ENCODE data around the gene LLGL2. TPM values are rescaled to one million over a fixed set of nuclear protein-coding genes. Genes with fewer than 3 reads are reported as not detected.

LLGL2 gene
- total and polyA plus RNA-seq, 5 experiments from 2014 or later, result 13.4 to 30.6 (median 21.8) TPM

DNA sequence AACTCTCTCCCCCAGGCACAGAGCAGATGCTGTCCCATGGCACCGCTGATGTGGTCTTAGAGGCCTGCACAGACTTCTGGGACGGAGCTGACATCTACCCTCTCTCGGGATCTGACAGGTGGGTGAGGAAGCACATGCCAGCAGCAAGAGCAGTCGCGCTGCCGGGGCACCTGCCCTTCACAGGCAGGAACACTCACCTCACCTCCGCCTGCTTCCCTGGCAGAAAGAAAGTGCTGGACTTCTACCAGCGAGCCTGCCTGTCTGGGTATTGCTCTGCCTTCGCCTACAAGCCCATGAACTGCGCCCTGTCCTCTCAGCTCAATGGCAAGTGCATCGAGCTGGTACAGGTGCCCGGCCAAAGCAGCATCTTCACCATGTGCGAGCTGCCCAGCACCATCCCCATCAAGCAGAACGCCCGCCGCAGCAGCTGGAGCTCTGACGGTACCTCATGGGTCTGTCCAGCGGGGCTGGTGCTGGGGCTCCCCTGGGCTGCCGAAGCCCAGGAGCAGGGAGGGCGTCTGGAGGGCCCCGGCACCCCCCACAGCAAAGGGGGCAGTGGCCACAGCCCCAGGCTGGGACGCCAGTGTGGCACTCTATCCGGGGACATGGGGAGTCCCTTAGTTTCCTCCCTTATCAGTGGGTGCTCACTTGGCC lies 31.9 kb upstream of the LLGL2 start:
- H3K9me3 Mint-ChIP-seq, result no peaks in the 10 kb centered on the region
- H3K4me1 Mint-ChIP-seq, result peaks cover 3 to 15% (median 9%) of the 10 kb centered on the region in 4 donors
- no peak overlapping the region for H3K27ac Mint-ChIP-seq
- no peaks in the 10 kb centered on the region for H3K27me3 Mint-ChIP-seq
- ATAC-seq, result no peak
- H3K36me3 Mint-ChIP-seq, result peaks cover 0 to 38% (median 12%) of the 10 kb centered on the region in 3 donors
- POLR2A ChIA-PET, result no interaction called here
- DNase-seq, result no peak
- H3K4me3 Mint-ChIP-seq, result no peak overlapping the region

- H3K4me1 Mint-ChIP-seq, result peaks cover 3 to 9% (median 8%) of the 10 kb centered on the region in 4 donors
- no peaks in the 10 kb centered on the region for H3K27me3 Mint-ChIP-seq
- no peak overlapping the region for H3K4me3 Mint-ChIP-seq
- no peak for ATAC-seq
- no peak for DNase-seq
- POLR2A ChIA-PET, result no interaction called here
- no peaks in the 10 kb centered on the region for H3K9me3 Mint-ChIP-seq
- peaks cover 0 to 39% (median 12%) of the 10 kb centered on the region in 3 donors for H3K36me3 Mint-ChIP-seq
- peak overlapping the region in 3 of 10 donors; percentile 11 to 76 (median 56) for H3K27ac Mint-ChIP-seq
These were observed 31.1 kb upstream of the LLGL2 start for GRCh38 chr17:75494326-75494877.

DNA sequence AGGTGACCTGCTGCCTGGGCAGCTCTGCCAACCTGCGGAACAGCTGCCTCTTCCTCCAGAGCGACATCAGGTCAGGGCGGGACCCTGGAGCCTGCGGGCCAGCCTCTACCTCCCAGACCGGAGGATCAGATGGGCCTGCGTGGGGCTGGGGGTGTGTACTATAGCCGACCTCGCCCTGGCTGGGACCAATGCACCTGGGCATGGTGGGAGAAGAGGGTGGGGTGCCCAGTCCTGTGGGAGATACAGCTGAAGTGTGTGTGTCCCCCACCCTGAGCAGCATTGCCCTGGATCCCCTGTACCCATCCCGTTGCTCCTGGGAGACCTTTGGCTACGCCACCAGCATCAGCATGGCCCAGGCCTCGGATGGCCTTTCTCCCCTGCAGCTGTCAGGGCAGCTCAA lies 29.5 kb upstream of the LLGL2 start:
- POLR2A ChIA-PET, result interaction anchor here (1.1 kb wide), 1 partner anchor 9 kb away, joined by 4 read pairs; no protein-coding TSS in a partner anchor

DNA sequence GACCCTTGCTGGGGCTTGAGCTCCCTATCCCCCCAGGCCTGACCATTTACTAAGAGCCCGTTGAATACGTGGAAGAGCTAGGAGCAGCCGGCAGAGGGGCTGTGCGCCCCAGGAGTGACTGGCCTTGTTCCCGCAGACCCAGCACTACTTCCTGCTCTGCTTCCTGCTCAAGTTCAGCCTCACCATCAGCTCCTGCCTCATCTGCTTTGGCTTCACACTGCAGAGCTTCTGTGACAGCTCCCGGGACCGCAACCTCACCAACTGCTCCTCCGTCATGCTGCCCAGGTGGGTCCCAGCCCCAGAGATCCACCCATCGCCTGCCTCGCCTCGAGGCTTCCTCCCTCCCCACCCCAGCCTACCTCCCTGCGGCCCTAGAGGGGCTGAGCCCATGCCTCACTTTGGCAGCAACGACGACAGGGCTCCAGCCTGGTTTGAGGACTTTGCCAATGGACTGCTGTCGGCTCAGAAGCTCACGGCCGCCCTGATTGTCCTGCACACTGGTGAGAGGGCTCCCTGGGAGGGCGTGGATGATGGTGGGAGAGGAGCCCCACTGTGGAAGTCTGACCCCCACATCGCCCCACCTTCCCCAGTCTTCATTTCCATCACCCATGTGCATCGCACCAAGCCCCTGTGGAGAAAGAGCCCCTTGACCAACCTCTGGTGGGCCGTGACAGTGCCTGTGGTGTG lies 27.3 kb upstream of the LLGL2 start:
- Mint-ChIP-seq H3K36me3 (peaks cover 0 to 29% (median 6%) of the 10 kb centered on the region in 3 donors), H3K9me3 (no peaks in the 10 kb centered on the region), H3K27me3 (no peaks in the 10 kb centered on the region), H3K4me3 (peak overlapping the region in 2 of 10 donors; percentile 4 to 9), H3K4me1 (peaks cover 3 to 9% (median 8%) of the 10 kb centered on the region in 4 donors), H3K27ac (peak overlapping the region in 8 of 10 donors; percentile 36 to 83 (median 60))
- POLR2A ChIA-PET, result interaction anchor here (1.0 to 1.1 kb wide), 2 partner anchors 10 to 27 kb away, joined by 3 read pairs; partner anchors contain the start of gene LLGL2
- peak; percentile 46 to 50 for ATAC-seq
- peak in 1 of 10 donors; percentile 13 for DNase-seq

More for the DNA sequence above, 29.5 kb upstream of the LLGL2 start:
- H3K27ac Mint-ChIP-seq, result peak overlapping the region in 2 of 10 donors; percentile 66 to 80
- ATAC-seq, result no peak
- no peaks in the 10 kb centered on the region for H3K9me3 Mint-ChIP-seq
- H3K27me3 Mint-ChIP-seq, result no peaks in the 10 kb centered on the region
- H3K36me3 Mint-ChIP-seq, result peaks cover 0 to 43% (median 14%) of the 10 kb centered on the region in 3 donors
- peaks cover 3 to 9% (median 8%) of the 10 kb centered on the region in 4 donors for H3K4me1 Mint-ChIP-seq
- no peak for DNase-seq
- H3K4me3 Mint-ChIP-seq, result no peak overlapping the region

DNA sequence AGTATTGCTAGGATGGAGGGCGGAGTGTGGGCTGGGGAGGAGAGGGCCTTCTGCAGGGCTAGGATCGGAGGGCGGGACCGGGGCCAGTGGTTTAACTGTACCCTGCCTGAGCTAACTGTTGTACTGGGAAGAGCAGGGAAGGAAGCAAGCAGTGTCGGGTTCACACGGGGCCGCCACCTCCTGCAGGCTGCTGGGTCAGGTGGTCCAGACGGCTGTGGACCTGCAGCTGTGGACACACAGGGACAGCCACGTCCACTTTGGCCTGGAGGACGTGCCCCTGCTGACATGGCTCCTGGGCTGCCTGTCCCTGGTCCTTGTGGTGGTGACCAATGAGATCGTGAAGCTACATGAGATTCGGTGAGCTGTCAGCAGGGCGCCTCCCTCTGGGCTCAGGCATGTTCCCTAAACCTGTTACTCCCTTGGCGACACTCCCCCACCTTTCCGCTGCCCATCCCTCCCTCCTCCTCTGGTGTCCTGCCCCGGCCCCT lies 26.7 kb upstream of the LLGL2 start:
- Mint-ChIP-seq H3K27ac (peak overlapping the region in 5 of 10 donors; percentile 9 to 65 (median 52)), H3K9me3 (no peaks in the 10 kb centered on the region), H3K4me3 (no peak overlapping the region), H3K4me1 (peaks cover 3 to 9% (median 8%) of the 10 kb centered on the region in 4 donors), H3K27me3 (no peaks in the 10 kb centered on the region), H3K36me3 (peaks cover 0 to 29% (median 6%) of the 10 kb centered on the region in 3 donors)
- DNase-seq (no peak), ATAC-seq (no peak)
- POLR2A ChIA-PET, result interaction anchor here (1.0 kb wide), 1 partner anchor 17 kb away, joined by 3 read pairs; no protein-coding TSS in a partner anchor

GRCh38 chr17:75499313-75500022 lies 26.0 kb upstream of the LLGL2 start:
- DNase-seq (no peak), ATAC-seq (no peak)
- H3K36me3 Mint-ChIP-seq, result peaks cover 0 to 27% (median 4%) of the 10 kb centered on the region in 3 donors
- peak overlapping the region in 6 of 10 donors; percentile 13 to 80 (median 44) for H3K27ac Mint-ChIP-seq
- H3K4me1 Mint-ChIP-seq, result peaks cover 3 to 9% (median 8%) of the 10 kb centered on the region in 4 donors
- H3K27me3 Mint-ChIP-seq, result no peaks in the 10 kb centered on the region
- POLR2A ChIA-PET, result interaction anchor here (0.6 to 1.0 kb wide), 3 partner anchors 12 to 57 kb away, joined by 3 to 5 read pairs (median 3); no protein-coding TSS in a partner anchor
- no peak overlapping the region for H3K4me3 Mint-ChIP-seq
- H3K9me3 Mint-ChIP-seq, result no peaks in the 10 kb centered on the region

GRCh38 chr17:75500419-75501216 lies 24.9 kb upstream of the LLGL2 start:
- Mint-ChIP-seq H3K27ac (peak overlapping the region in 2 of 10 donors; percentile 45 to 59), H3K27me3 (no peaks in the 10 kb centered on the region), H3K9me3 (no peaks in the 10 kb centered on the region), H3K4me1 (peaks cover 3 to 9% (median 8%) of the 10 kb centered on the region in 4 donors), H3K4me3 (no peak overlapping the region), H3K36me3 (peaks cover 0 to 20% (median 2%) of the 10 kb centered on the region in 3 donors)
- no peak for DNase-seq
- POLR2A ChIA-PET, result interaction anchor here (0.5 to 1.4 kb wide), 3 partner anchors 24 to 211 kb away, joined by 3 to 4 read pairs (median 3); partner anchors contain the start of genes LLGL2 and SLC25A19
- ATAC-seq, result no peak

- ATAC-seq, result no peak
- H3K9me3 Mint-ChIP-seq, result no peaks in the 10 kb centered on the region
- no peaks in the 10 kb centered on the region for H3K27me3 Mint-ChIP-seq
- no peak for DNase-seq
- no peak overlapping the region for H3K4me3 Mint-ChIP-seq
- H3K36me3 Mint-ChIP-seq, result peaks cover 0 to 17% (median 2%) of the 10 kb centered on the region in 3 donors
- POLR2A ChIA-PET, result interaction anchor here (0.6 to 1.4 kb wide), 2 partner anchors 24 to 289 kb away, joined by 3 to 4 read pairs; partner anchors contain the start of gene LLGL2
- peak overlapping the region in 1 of 10 donors; percentile 49 for H3K27ac Mint-ChIP-seq
- H3K4me1 Mint-ChIP-seq, result peaks cover 3 to 9% (median 8%) of the 10 kb centered on the region in 4 donors
These were observed 24.0 kb upstream of the LLGL2 start for GRCh38 chr17:75501378-75502071.

GRCh38 chr17:75502072-75502720 lies 23.3 kb upstream of the LLGL2 start:
- ATAC-seq (no peak), DNase-seq (no peak)
- Mint-ChIP-seq H3K27ac (no peak overlapping the region), H3K9me3 (no peaks in the 10 kb centered on the region), H3K4me3 (no peak overlapping the region), H3K27me3 (no peaks in the 10 kb centered on the region), H3K36me3 (peaks cover 0 to 17% (median 2%) of the 10 kb centered on the region in 3 donors), H3K4me1 (peaks cover 3 to 9% (median 8%) of the 10 kb centered on the region in 4 donors)
- POLR2A ChIA-PET, result interaction anchor here (0.6 to 1.2 kb wide), 5 partner anchors 15 to 290 kb away, joined by 3 to 4 read pairs (median 3); partner anchors contain the start of gene TSEN54

DNA sequence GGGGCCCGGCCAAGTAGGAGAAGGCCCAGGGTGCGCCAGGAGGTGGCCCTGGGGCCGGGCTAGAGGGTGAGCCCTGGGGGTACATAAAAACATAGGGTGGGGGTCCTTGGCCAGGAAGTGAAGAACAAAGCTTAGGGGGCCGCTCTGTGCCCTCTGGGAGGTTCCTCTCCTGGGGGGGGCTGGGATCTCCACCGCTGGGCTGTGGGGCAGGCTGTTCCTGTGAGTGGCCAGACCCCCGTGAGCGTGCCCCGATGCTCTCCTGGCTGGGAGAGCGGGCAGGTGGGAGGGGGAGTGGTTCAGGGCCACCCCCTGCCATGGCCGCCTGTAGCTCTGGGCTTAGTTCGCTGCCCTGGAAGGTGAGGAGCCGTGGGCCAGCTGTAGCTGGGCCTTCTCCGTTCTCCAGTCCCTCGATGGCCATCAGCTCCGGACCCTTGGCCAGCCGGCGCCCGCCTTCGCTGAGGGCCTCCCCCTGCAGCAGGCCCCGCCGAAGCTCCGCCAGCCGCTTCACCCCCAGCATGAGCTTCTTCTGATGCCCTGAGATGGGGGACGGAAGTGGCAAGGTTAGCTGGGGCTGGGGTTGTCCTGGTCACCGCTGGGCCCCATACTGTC lies 22.7 kb upstream of the LLGL2 start:
- POLR2A ChIA-PET, result interaction anchor here (0.6 to 1.4 kb wide), 6 partner anchors 14 to 85 kb away, joined by 3 to 5 read pairs (median 4); partner anchors contain the start of gene TSEN54
- Mint-ChIP-seq H3K27ac (no peak overlapping the region), H3K4me3 (no peak overlapping the region), H3K36me3 (peaks cover 0 to 12% (median 2%) of the 10 kb centered on the region in 3 donors), H3K27me3 (no peaks in the 10 kb centered on the region), H3K4me1 (peaks cover 0 to 8% (median 3%) of the 10 kb centered on the region in 4 donors), H3K9me3 (no peaks in the 10 kb centered on the region)
- ATAC-seq (no peak), DNase-seq (no peak)

Measured in naive thymus-derived CD8-positive, alpha-beta T cell (primary cell).